22Rv1 (cell line): ENCODE data around the gene KIF3A.

Experiments used
- H3K27ac ChIP-seq: fragments of 450-650 bp; 2 replicates; pipeline ENCODE4 v1.5.1; 2017
- CTCF ChIP-seq: fragments of 450-650 bp; IDR thresholded peaks from 2 replicates; pipeline ENCODE4 v1.5.1; 2017; ENCODE audit warnings: mild to moderate bottlenecking
- ZFX ChIP-seq: fragments of 450-650 bp; IDR thresholded peaks from 2 replicates; pipeline ENCODE4 v1.6.1; 2017; ENCODE audit warnings: antibody characterized with exemption, borderline replicate concordance

Gene KIF3A

GRCh38 chr5:132751444-132751843 is 14.1 kb upstream of the KIF3A start:
- no peak overlapping the region for H3K27ac ChIP-seq
- TF ChIP-seq CTCF, result no peak
- TF ChIP-seq ZFX, result no peak

GRCh38 chr5:132750471-132751230 is 13.3 kb upstream of the KIF3A start:
- H3K27ac ChIP-seq, result no peak overlapping the region

GRCh38 chr5:132749506-132749905 is 12.2 kb upstream of the KIF3A start:
- no peak for TF ChIP-seq ZFX
- no peak overlapping the region for H3K27ac ChIP-seq

More at GRCh38 chr5:132750471-132751230, 13.3 kb upstream of the KIF3A start:
- TF ChIP-seq CTCF, result no peak
- TF ChIP-seq ZFX, result no peak

GRCh38 chr5:132748522-132749000 is 11.2 kb upstream of the KIF3A start:
- no peak for TF ChIP-seq ZFX
- no peak for TF ChIP-seq CTCF
- H3K27ac ChIP-seq, result no peak overlapping the region

- H3K27ac ChIP-seq, result no peak overlapping the region
- no peak for TF ChIP-seq CTCF
- TF ChIP-seq ZFX, result no peak
These were observed 10.5 kb upstream of the KIF3A start for GRCh38 chr5:132747616-132748440.

- peak; percentile 72 for TF ChIP-seq CTCF
- TF ChIP-seq ZFX, result no peak
- no peak within 1 kb of the TSS for H3K27ac ChIP-seq
These were observed 9.7 kb upstream of the KIF3A start, which contains the start of gene CCNI2 for GRCh38 chr5:132746954-132747615. Gene CCNI2 (plus strand): TSS chr5:132747426. CDS start chr5:132747496, 70 bp downstream.

- no peak overlapping the region for H3K27ac ChIP-seq
- TF ChIP-seq CTCF (no peak), ZFX (no peak)
These were observed 9.2 kb upstream of the KIF3A start for GRCh38 chr5:132746592-132746953.
